DND-41 (cell line): ENCODE measurements around the gene TFAP2B.

Experiments
- CTCF ChIP-seq: IDR thresholded peaks from 2 replicates; pipeline ENCODE4 v1.5.1; 2012; ENCODE audit warnings: borderline replicate concordance, low read length, moderate library complexity, mild to moderate bottlenecking; ENCODE audit not compliant: poor library complexity, severe bottlenecking; ENCODE audit errors: extremely low read depth
- EZH2 ChIP-seq: IDR thresholded peaks from 3 replicates; pipeline ENCODE4 v1.6.1; 2012; ENCODE audit warnings: borderline replicate concordance, low read depth, mild to moderate bottlenecking, moderate library complexity, low read length, inconsistent platforms; ENCODE audit not compliant: severe bottlenecking

- TF ChIP-seq CTCF (no peak), EZH2 (no peak)
These were observed 3.4 kb downstream of the TFAP2B start for GRCh38 chr6:50822078-50822476.
